Activated naive CD4-positive, alpha-beta T cell (primary cell): ENCODE data around the gene LARGE1.
"Not testable (repeated sequence)": the region's sequence is repeated elsewhere in the genome, so short reads cannot be mapped to it uniquely, and the experiment has no call there.

Source experiments
- DNase-seq, 4 experiments: peaks; one replicate each; lab custom pipeline; 2025; lab: John Stamatoyannopoulos, UW

LARGE1 gene

GRCh38 chr22:33421859-33422258 is 498.4 kb downstream of the LARGE1 start:
- no peak for DNase-seq

- DNase-seq, result no peak
Measured at GRCh38 chr22:33418484-33418883, 501.8 kb downstream of the LARGE1 start.

GRCh38 chr22:33415401-33415800 is 504.9 kb downstream of the LARGE1 start:
- no peak for DNase-seq

- no peak for DNase-seq
Measured at GRCh38 chr22:33409079-33409478, 511.2 kb downstream of the LARGE1 start.

GRCh38 chr22:33405194-33405593 is 515.1 kb downstream of the LARGE1 start:
- DNase-seq, result no peak

GRCh38 chr22:33404723-33405122 is 515.6 kb downstream of the LARGE1 start:
- DNase-seq, result no peak

- DNase-seq, result no peak
Measured at GRCh38 chr22:33402325-33402724, 518.0 kb downstream of the LARGE1 start.

- DNase-seq, result no peak
Measured at GRCh38 chr22:33401291-33401690, 519.0 kb downstream of the LARGE1 start.

- DNase-seq, result no peak
Measured at GRCh38 chr22:33400891-33401290, 519.4 kb downstream of the LARGE1 start.

- no peak for DNase-seq
Measured at GRCh38 chr22:33400061-33400840, 520.0 kb downstream of the LARGE1 start.

- DNase-seq, result no peak
Measured at GRCh38 chr22:33397381-33397907, 522.8 kb downstream of the LARGE1 start.

GRCh38 chr22:33393432-33393831 is 526.8 kb downstream of the LARGE1 start:
- no peak for DNase-seq

- no peak for DNase-seq
Measured at GRCh38 chr22:33391298-33391697, 529.0 kb downstream of the LARGE1 start.

- DNase-seq, result no peak
Measured at GRCh38 chr22:33389936-33390335, 530.3 kb downstream of the LARGE1 start.

- no peak for DNase-seq
Measured at GRCh38 chr22:33386270-33386669, 534.0 kb downstream of the LARGE1 start.

GRCh38 chr22:33385611-33386010 is 534.7 kb downstream of the LARGE1 start:
- DNase-seq, result no peak

GRCh38 chr22:33382436-33382835 is 537.8 kb downstream of the LARGE1 start:
- no peak for DNase-seq

GRCh38 chr22:33381531-33382406 is 538.5 kb downstream of the LARGE1 start:
- DNase-seq, result no peak

GRCh38 chr22:33380789-33381530 is 539.3 kb downstream of the LARGE1 start:
- no peak for DNase-seq

- no peak for DNase-seq
Measured at GRCh38 chr22:33379836-33380235, 540.4 kb downstream of the LARGE1 start.

- no peak for DNase-seq
Measured at GRCh38 chr22:33372875-33373274, 547.4 kb downstream of the LARGE1 start.

GRCh38 chr22:33363256-33363655 is 557.0 kb downstream of the LARGE1 start:
- not testable (repeated sequence) for DNase-seq
